GM12878 (cell line): ENCODE measurements around the gene ANXA3. TPM values are rescaled to one million over a fixed set of nuclear protein-coding genes. Genes with fewer than 3 reads are reported as not detected.
A peak's percentile ranks its signal among the peaks of the same experiment; 100 is the strongest.

ENCODE experiments used
- ATAC-seq: fragments of 200-7000 bp; cut with Tn5 transposase; 3 replicates; pipeline ENCODE4 v1.9.1; 2020; ENCODE audit warnings: mild to moderate bottlenecking, moderate library complexity
- BruUV-seq: library from RNA; stranded (reverse); fragments of 400-500 nt; replicated peaks from 2 replicates; lab custom pipeline; 2021; lab: Mats Ljungman, UMichigan
- CTCF ChIA-PET: fragments of 300-600 bp; sonication (Branson Sonifier 250); formaldehyde crosslinking; extraction: SDS; loops from one replicate; lab custom pipeline; 2021; ENCODE audit warnings: inconsistent platforms; lab: Yijun Ruan, JAX
- POLR2A ChIA-PET: fragments of 350-600 bp; formaldehyde crosslinking; extraction: SDS; loops from one replicate; lab custom pipeline; 2021; ENCODE audit warnings: inconsistent platforms; lab: Charles Lee
- RAD21 ChIA-PET: fragments of 300-600 bp; sonication (Branson Sonifier 250); formaldehyde crosslinking; loops from one replicate; lab custom pipeline; 2023; ENCODE audit warnings: antibody characterized with exemption; ENCODE audit not compliant: unreplicated experiment; lab: Charles Lee
- SMC1A ChIA-PET: fragments of 300-600 bp; sonication (Branson Sonifier 250); formaldehyde crosslinking; loops from one replicate; lab custom pipeline; 2023; ENCODE audit not compliant: unreplicated experiment, uncharacterized antibody; lab: Charles Lee
- DNase-seq: peaks from one replicate; pipeline ENCODE4 v3.0.0-alpha.2; 2011; ENCODE audit warnings: low read depth, low spot score
- FAIRE-seq: peaks from 3 replicates; lab custom pipeline; 2011; peaks lifted over from hg19 to GRCh38; lab: Jason Lieb, UNC
- H2AFZ ChIP-seq: 2 replicates; pipeline ENCODE4 v1.6.0; 2011; ENCODE audit warnings: low read depth, low read length, control low read depth; ENCODE audit not compliant: control insufficient read depth
- H3K27ac ChIP-seq: 2 replicates; pipeline ENCODE4 v1.5.1; 2011; ENCODE audit warnings: control low read depth; ENCODE audit not compliant: control insufficient read depth, insufficient read depth
- H3K27me3 ChIP-seq, 2 experiments: replicated peaks in 1 of 2; 2 replicates each; pipeline versions ENCODE4 v1.6.0 to v1.6.1; 2011; ENCODE audit warnings: low read length in 1 of 2; ENCODE audit not compliant: control insufficient read depth in 2 of 2, insufficient read depth in 2 of 2
- H3K36me3 ChIP-seq, 2 experiments: 2 replicates each; pipeline ENCODE4 v1.5.1; 2011; ENCODE audit warnings: low read length in 1 of 2; ENCODE audit not compliant: control insufficient read depth in 2 of 2, insufficient read depth in 2 of 2
- H3K4me1 ChIP-seq: 2 replicates; pipeline ENCODE4 v1.6.1; 2011; ENCODE audit warnings: mild to moderate bottlenecking, low read length, moderate library complexity, mixed read lengths; ENCODE audit not compliant: control insufficient read depth, insufficient read depth
- H3K4me2 ChIP-seq: 2 replicates; pipeline ENCODE4 v1.6.0; 2011; ENCODE audit warnings: control low read depth; ENCODE audit not compliant: control insufficient read depth, insufficient read depth
- H3K4me3 ChIP-seq: fragments of 200-600 bp; sonication (generic); 2 replicates; pipeline ENCODE4 v1.5.1; 2016
- H3K79me2 ChIP-seq: 2 replicates; pipeline ENCODE4 v1.6.0; 2011; ENCODE audit warnings: low read length; ENCODE audit not compliant: control insufficient read depth, insufficient read depth
- H3K9ac ChIP-seq: 2 replicates; pipeline ENCODE4 v1.8.0; 2011; ENCODE audit warnings: low read length, control low read depth, mixed read lengths; ENCODE audit not compliant: control insufficient read depth, insufficient read depth
- H3K9me3 ChIP-seq: replicated peaks from 3 replicates; pipeline ENCODE4 v1.5.1; 2011; ENCODE audit warnings: mild to moderate bottlenecking, low read length; ENCODE audit not compliant: control insufficient read depth, insufficient read depth
- H4K20me1 ChIP-seq: 2 replicates; pipeline ENCODE4 v1.6.0; 2011; ENCODE audit not compliant: control insufficient read depth, insufficient read depth
- CTCF ChIP-seq, 3 experiments: IDR thresholded peaks in 2 of 3; conservative IDR thresholded peaks in 1 of 3; 2 replicates each; pipeline ENCODE4 v1.5.1; 2011; ENCODE audit warnings: low read depth in 3 of 3, low read length in 3 of 3, mild to moderate bottlenecking in 3 of 3, control low read depth in 2 of 3, moderate library complexity in 2 of 3, inconsistent platforms in 1 of 3, mixed read lengths in 1 of 3; ENCODE audit not compliant: control insufficient read depth in 2 of 3, insufficient read depth in 1 of 3; ENCODE audit errors: extremely low read depth in 1 of 3
- E2F4 ChIP-seq: IDR thresholded peaks from 2 replicates; pipeline ENCODE4 v1.6.1; 2012; ENCODE audit warnings: low read depth, low read length, improper control_type of control experiment
- MTA2 ChIP-seq: fragments of 450-650 bp; IDR thresholded peaks from 2 replicates; pipeline ENCODE4 v1.6.1; 2016; ENCODE audit warnings: low read depth, mild to moderate bottlenecking, moderate library complexity
- PAX5 ChIP-seq: IDR thresholded peaks from 2 replicates; pipeline ENCODE4 v1.6.1; 2011; ENCODE audit warnings: low read depth, low read length, borderline replicate concordance
- STAT1 ChIP-seq: fragments of 450-650 bp; conservative IDR thresholded peaks from 2 replicates; pipeline ENCODE4 v1.6.1; 2014; ENCODE audit warnings: antibody characterized with exemption, mild to moderate bottlenecking
- ZNF274 ChIP-seq: IDR thresholded peaks from one replicate; pipeline ENCODE4 v1.8.0; 2011; ENCODE audit not compliant: insufficient read length, insufficient read depth
- WGBS: methylation state at CpG from one replicate; pipeline ENCODE4 v1.1.6; 2016; ENCODE audit warnings: low lambda C conversion rate; ENCODE audit not compliant: insufficient replicate concordance, insufficient coverage; ENCODE audit errors: missing lambda C conversion rate; 5-methylcytosine and 5-hydroxymethylcytosine counted together
- in situ Hi-C: fragments of 300-500 bp; cut with MboI; formaldehyde crosslinking; loops from 9 replicates; pipeline ENCODE4 v1.14.3; 2018; ENCODE audit warnings: mixed read lengths
- intact Hi-C: fragments of 100-400 bp; cut with micrococcal nuclease; formaldehyde crosslinking; loops from one replicate; pipeline ENCODE4 v1.14.2; 2022; ENCODE audit not compliant: unreplicated experiment
- polyA plus RNA-seq, 11 experiments: library from polyadenylated mRNA; depleted of rRNA in 4 of 11; unstranded in 6 of 11; stranded (reverse) in 5 of 11; fragments of >200 nt; fragmentation: Nextera tagmentation in 4 of 11; fragmentation: Illumina TruSeq in 1 of 11; extraction: Ambion mirVana in 4 of 11; extraction: Trizol in 1 of 11; gene quantifications; 1 replicate in 1 of 11; 2 replicates in 10 of 11; pipeline versions ENCODE4 v1.2.1 to v1.2.3, GENCODE V29; 2011 to 2016; ENCODE audit warnings: inconsistent platforms in 2 of 11, missing spikeins in 2 of 11, low read depth in 1 of 11
- total RNA-seq, 4 experiments: library from RNA; depleted of rRNA in 3 of 4; stranded (reverse); fragments of >200 nt in 3 of 4; fragmentation: Illumina TruSeq in 1 of 4; extraction: Trizol in 1 of 4; gene quantifications; 2 replicates each; pipeline versions ENCODE4 v1.2.1 to v1.2.3, GENCODE V29; 2013 to 2021

Gene ANXA3
- total and polyA plus RNA-seq, 10 of the 15 experiments (the other 5 are each of a cell fraction or from before 2014, with no cell fraction given): 0.28 to 14.7 (median 0.91) TPM

DNA sequence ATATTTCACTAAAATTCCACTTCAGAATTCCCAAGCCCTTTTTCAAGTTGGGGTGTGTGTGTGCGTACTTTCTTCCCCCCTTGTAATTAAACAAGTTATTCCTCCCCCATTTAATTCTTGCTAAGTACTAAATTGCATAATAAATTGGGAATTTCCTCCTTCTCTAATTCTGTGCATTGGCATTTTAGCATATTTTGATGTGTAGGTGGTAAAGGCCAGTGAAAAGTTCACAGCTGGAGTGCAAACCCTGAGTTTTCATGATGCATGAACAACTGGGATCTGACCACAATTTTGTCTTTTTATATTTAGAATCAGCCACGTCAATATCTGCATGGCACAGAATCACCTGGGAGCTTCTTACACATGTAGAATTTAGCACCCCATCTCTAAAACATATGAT, 18.5 kb downstream of the ANXA3 start (continued):
- TF ChIP-seq CTCF (IDR thresholded peaks at IDR 0.05 in 2 of 3, conservative IDR thresholded peaks at IDR 0.05 in 1 of 3; ENCODE audit: control insufficient read depth in 2 of 3, extremely low read depth in 1 of 3, insufficient read depth in 1 of 3, low read depth in 3 of 3, low read length in 3 of 3) (no peak), E2F4 (no peak), STAT1 (no peak), PAX5 (no peak)

DNA sequence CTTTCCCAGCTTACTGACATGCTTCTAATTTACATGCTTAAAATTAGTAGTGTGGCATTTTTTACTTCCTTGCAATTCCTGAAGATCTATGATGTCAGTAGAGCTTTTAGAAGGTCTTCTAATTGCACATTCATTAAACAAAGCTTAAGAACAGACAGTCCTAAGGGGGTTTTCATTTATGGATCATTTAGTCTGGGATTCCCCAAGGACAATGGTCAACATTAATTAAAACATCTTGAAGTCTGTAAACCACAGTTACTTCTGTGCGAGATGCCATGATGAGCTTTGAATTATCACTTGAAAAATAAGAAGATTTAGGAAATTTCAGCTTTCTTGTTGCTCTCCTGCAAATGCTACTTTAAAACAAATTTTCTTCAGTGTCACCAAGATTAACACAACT, 20.2 kb downstream of the ANXA3 start:
- no peaks in the 10 kb centered on the region for H3K27me3 ChIP-seq
- ChIA-PET CTCF (interaction anchor here (1.6 to 1.7 kb wide), 2 partner anchors 11 to 21 kb away, joined by 8 to 10 read pairs; no protein-coding TSS in a partner anchor), SMC1A (interaction anchor here (0.7 to 7.1 kb wide), 7 partner anchors 10 to 612 kb away, joined by 3 to 69 read pairs (median 4); no protein-coding TSS in a partner anchor), RAD21 (interaction anchor here (1.0 to 2.0 kb wide), 2 partner anchors 19 to 29 kb away, joined by 3 to 5 read pairs; no protein-coding TSS in a partner anchor), POLR2A (no interaction called here)
- FAIRE-seq: no peak
- H3K79me2 ChIP-seq: no peaks in the 10 kb centered on the region
- no peaks in the 10 kb centered on the region; the same call in 2 of the 3 replicates for H3K9me3 ChIP-seq
- H3K4me2 ChIP-seq: no peak overlapping the region
- ATAC-seq: no peak
- no peaks in the 10 kb centered on the region for H4K20me1 ChIP-seq
- H3K36me3 ChIP-seq: no peaks in the 10 kb centered on the region
- H3K4me1 ChIP-seq: peaks cover 5% of the 10 kb centered on the region
- in situ Hi-C loops (no loop called here), intact Hi-C loops (no loop called here)
- no peak overlapping the region for H3K4me3 ChIP-seq
- H2AFZ ChIP-seq: no peak overlapping the region
- DNase-seq: no peak
- no TSS peak for BruUV-seq
- H3K27ac ChIP-seq: no peak overlapping the region
- peak; percentile 55 for TF ChIP-seq MTA2
- TF ChIP-seq ZNF274: no peak
- TF ChIP-seq, all 136 proteins: peak for 1
- H3K9ac ChIP-seq: no peak overlapping the region
- 88% methylated on average over 1 of the region's 1 CpG for WGBS
